Mesendoderm (in vitro differentiated cells): Measurements from ENCODE around the gene BCS1L.

Source experiments
- DNase-seq: peaks from one replicate; pipeline ENCODE4 v3.0.0; 2013
- H2AK5ac ChIP-seq: 2 replicates; pipeline ENCODE4 v1.6.1; 2013; ENCODE audit warnings: low read length, inconsistent platforms
- H2BK120ac ChIP-seq: 2 replicates; pipeline ENCODE4 v1.6.1; 2013; ENCODE audit warnings: low read depth, mild to moderate bottlenecking, low read length, moderate library complexity, mixed read lengths
- H2BK15ac ChIP-seq: replicated peaks from 2 replicates; pipeline ENCODE4 v1.6.1; 2013; ENCODE audit warnings: low read depth, mild to moderate bottlenecking, moderate library complexity
- H2BK5ac ChIP-seq: 2 replicates; pipeline ENCODE4 v1.6.1; 2013; ENCODE audit warnings: low read length, inconsistent platforms
- H3K18ac ChIP-seq: 2 replicates; pipeline ENCODE4 v1.6.1; 2013; ENCODE audit warnings: mild to moderate bottlenecking, low read length, mixed read lengths
- H3K23ac ChIP-seq: one replicate; pipeline ENCODE4 v1.6.1; 2013; ENCODE audit warnings: low read length
- H3K27ac ChIP-seq: 2 replicates; pipeline ENCODE4 v1.5.1; 2013; ENCODE audit warnings: low read depth, mild to moderate bottlenecking, inconsistent platforms, low read length, moderate library complexity
- H3K27me3 ChIP-seq: 2 replicates; pipeline ENCODE4 v1.6.1; 2013; ENCODE audit warnings: low read length, control low read depth, mild to moderate bottlenecking, inconsistent platforms; ENCODE audit not compliant: insufficient read depth, poor library complexity
- H3K36me3 ChIP-seq: 2 replicates; pipeline ENCODE4 v1.6.1; 2013; ENCODE audit warnings: low read length, inconsistent platforms; ENCODE audit not compliant: control insufficient read depth, insufficient read depth
- H3K4ac ChIP-seq: one replicate; pipeline ENCODE4 v1.6.1; 2013; ENCODE audit warnings: low read depth, mild to moderate bottlenecking, low read length, moderate library complexity
- H3K4me1 ChIP-seq: 2 replicates; pipeline ENCODE4 v1.6.1; 2013; ENCODE audit warnings: low read depth, low read length, inconsistent platforms; ENCODE audit not compliant: control insufficient read depth
- H3K4me2 ChIP-seq: 2 replicates; pipeline ENCODE4 v1.6.1; 2013; ENCODE audit warnings: low read length
- H3K4me3 ChIP-seq: 2 replicates; pipeline ENCODE4 v1.5.1; 2013; ENCODE audit warnings: mild to moderate bottlenecking, low read length
- H3K56ac ChIP-seq: one replicate; pipeline ENCODE4 v1.6.1; 2013; ENCODE audit warnings: low read length
- H3K79me1 ChIP-seq: 2 replicates; pipeline ENCODE4 v1.6.1; 2013; ENCODE audit warnings: low read length, inconsistent platforms
- H3K79me2 ChIP-seq: 2 replicates; pipeline ENCODE4 v1.6.1; 2013; ENCODE audit warnings: mild to moderate bottlenecking, low read length; ENCODE audit not compliant: control insufficient read depth, insufficient read depth
- H3K9ac ChIP-seq: 2 replicates; pipeline ENCODE4 v1.6.1; 2013; ENCODE audit warnings: low read length, inconsistent platforms
- H4K5ac ChIP-seq: one replicate; pipeline ENCODE4 v1.6.1; 2013; ENCODE audit warnings: low read length
- H4K8ac ChIP-seq: one replicate; pipeline ENCODE4 v1.6.1; 2013; ENCODE audit warnings: low read depth, mild to moderate bottlenecking, control low read depth, low read length, moderate library complexity
- WGBS: extraction: QIAGEN DNeasy Blood & Tissue Kit; methylation state at CpG from one replicate; pipeline ENCODE4 v1.1.7; 2013; ENCODE audit warnings: low lambda C conversion rate, missing lambda C conversion rate; ENCODE audit not compliant: insufficient coverage; ENCODE audit errors: extremely low coverage; 5-methylcytosine and 5-hydroxymethylcytosine counted together

Gene BCS1L

DNA sequence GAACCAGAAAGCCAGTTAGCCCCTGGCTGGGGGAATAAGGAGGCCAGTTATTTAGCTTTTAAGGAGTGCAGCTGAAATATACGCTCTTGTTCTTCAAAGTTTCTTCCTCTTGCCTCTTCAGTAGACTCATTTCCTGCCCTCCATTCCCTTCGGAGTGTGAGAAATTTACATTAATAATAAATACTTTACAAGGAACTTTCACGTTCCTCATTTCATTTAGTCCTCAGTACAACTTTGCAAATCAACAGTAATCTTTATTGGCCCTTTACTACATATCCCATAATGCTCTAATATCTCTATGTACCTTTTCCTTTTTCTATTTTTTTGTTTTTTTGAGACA is 36.1 kb upstream of the BCS1L start:
- no peak overlapping the region for H3K56ac ChIP-seq
- H2BK120ac ChIP-seq, result no peak overlapping the region
- no peak for DNase-seq
- no peak overlapping the region for H3K27ac ChIP-seq
- no peak overlapping the region for H4K8ac ChIP-seq
- H3K4me3 ChIP-seq, result no peak overlapping the region
- no peak overlapping the region for H2BK5ac ChIP-seq
- H3K9ac ChIP-seq, result no peak overlapping the region
- no peak overlapping the region for H4K5ac ChIP-seq
- H3K79me1 ChIP-seq, result no peaks in the 10 kb centered on the region
- no peaks in the 10 kb centered on the region for H3K79me2 ChIP-seq
- no peak overlapping the region for H3K4ac ChIP-seq
- peaks cover 7% of the 10 kb centered on the region for H3K4me1 ChIP-seq
- peak overlapping the region; percentile 48 for H3K23ac ChIP-seq
- H3K36me3 ChIP-seq, result no peaks in the 10 kb centered on the region
- H3K4me2 ChIP-seq, result no peak overlapping the region
- no peak overlapping the region for H2BK15ac ChIP-seq
- no CpG with 5 or more reads among the region's 3 CpGs for WGBS
- H3K27me3 ChIP-seq, result no peaks in the 10 kb centered on the region
- H3K18ac ChIP-seq, result no peak overlapping the region
- no peak overlapping the region for H2AK5ac ChIP-seq

DNA sequence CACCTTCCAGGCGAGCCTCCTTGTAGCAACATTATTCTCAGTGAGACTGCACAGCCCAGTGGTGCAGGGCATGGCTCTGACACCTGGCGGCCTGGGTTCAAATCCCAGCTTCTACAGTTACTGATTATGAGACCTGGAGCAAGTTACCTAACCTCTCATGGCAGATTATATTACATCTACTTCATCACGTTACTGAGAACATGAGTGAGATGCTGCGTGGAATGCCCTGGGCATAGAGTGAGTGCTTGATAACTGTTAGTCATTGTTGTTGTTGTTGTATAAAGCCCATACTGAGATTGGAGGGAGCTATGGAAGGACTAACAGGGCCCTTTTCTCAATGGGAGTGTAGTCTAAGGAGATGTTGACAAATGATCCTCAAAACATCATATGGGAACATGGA is 33.1 kb upstream of the BCS1L start:
- Histone ChIP-seq H3K27ac (no peak overlapping the region), H2BK5ac (no peak overlapping the region), H3K18ac (no peak overlapping the region), H4K8ac (no peak overlapping the region), H2BK120ac (no peak overlapping the region), H2BK15ac (no peak overlapping the region), H3K79me2 (no peaks in the 10 kb centered on the region), H3K27me3 (no peaks in the 10 kb centered on the region), H3K4ac (no peak overlapping the region), H3K4me3 (no peak overlapping the region), H3K4me2 (no peak overlapping the region), H3K23ac (no peak overlapping the region), H4K5ac (no peak overlapping the region), H3K36me3 (no peaks in the 10 kb centered on the region), H3K9ac (no peak overlapping the region), H3K79me1 (no peaks in the 10 kb centered on the region), H2AK5ac (no peak overlapping the region), H3K56ac (no peak overlapping the region), H3K4me1 (peaks cover 7% of the 10 kb centered on the region)
- DNase-seq, result no peak
- WGBS, result no CpG with 5 or more reads among the region's 4 CpGs

DNA sequence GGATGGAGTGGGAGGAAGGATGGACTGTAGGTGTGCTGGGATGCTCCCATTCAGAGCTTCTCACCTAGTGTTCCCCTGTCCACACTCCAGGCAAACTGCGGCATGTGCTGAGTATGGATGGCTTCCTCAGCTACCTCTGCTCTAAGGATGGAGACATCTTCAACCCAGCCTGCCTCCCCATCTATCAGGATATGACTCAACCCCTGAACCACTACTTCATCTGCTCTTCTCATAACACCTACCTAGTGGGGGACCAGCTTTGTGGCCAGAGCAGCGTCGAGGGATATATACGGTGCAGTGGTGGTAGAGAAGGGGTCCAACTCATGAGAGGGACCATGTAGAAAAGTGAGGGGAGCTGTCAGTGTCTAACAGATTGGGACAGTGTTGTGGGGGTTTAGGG is 31.5 kb upstream of the BCS1L start:
- H2BK15ac ChIP-seq, result no peak overlapping the region
- H3K4me3 ChIP-seq, result no peak overlapping the region
- no peak overlapping the region for H3K27ac ChIP-seq
- no peak overlapping the region for H3K23ac ChIP-seq
- no peak overlapping the region for H2BK5ac ChIP-seq
- WGBS, result no CpG with 5 or more reads among the region's 4 CpGs
- no peak overlapping the region for H2BK120ac ChIP-seq
- H3K4me2 ChIP-seq, result no peak overlapping the region
- no peaks in the 10 kb centered on the region for H3K79me1 ChIP-seq
- H3K9ac ChIP-seq, result no peak overlapping the region
- H4K5ac ChIP-seq, result no peak overlapping the region
- H3K18ac ChIP-seq, result no peak overlapping the region
- no peak overlapping the region for H3K4ac ChIP-seq
- no peak overlapping the region for H3K56ac ChIP-seq
- no peak overlapping the region for H4K8ac ChIP-seq
- no peak for DNase-seq
- no peaks in the 10 kb centered on the region for H3K79me2 ChIP-seq
- no peaks in the 10 kb centered on the region for H3K36me3 ChIP-seq
- H2AK5ac ChIP-seq, result no peak overlapping the region
- H3K27me3 ChIP-seq, result no peaks in the 10 kb centered on the region
- peaks cover 3% of the 10 kb centered on the region for H3K4me1 ChIP-seq

DNA sequence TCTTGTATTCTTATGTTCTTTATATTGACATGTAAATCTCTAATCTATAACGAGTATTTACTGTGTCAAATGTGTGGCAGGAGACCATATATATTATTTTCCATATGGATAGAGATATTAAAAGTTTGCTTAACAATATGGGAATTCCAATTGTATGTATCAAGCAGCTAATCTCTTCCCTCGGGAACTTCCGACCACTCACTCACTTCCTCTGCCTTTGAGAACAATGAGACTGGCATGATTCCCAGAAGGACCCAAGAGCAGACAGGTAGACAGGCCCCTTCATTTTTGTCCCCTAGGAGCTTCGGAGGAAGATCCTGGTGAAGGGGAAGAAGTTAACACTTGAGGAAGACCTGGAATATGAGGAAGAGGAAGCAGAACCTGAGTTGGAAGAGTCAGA is 27.6 kb upstream of the BCS1L start:
- Histone ChIP-seq H3K79me2 (no peaks in the 10 kb centered on the region), H2BK120ac (no peak overlapping the region), H3K18ac (no peak overlapping the region), H4K8ac (no peak overlapping the region), H4K5ac (no peak overlapping the region), H3K27ac (no peak overlapping the region), H3K4me2 (no peak overlapping the region), H3K9ac (no peak overlapping the region), H2AK5ac (no peak overlapping the region), H3K56ac (no peak overlapping the region), H3K27me3 (no peaks in the 10 kb centered on the region), H2BK15ac (no peak overlapping the region), H3K4me3 (no peak overlapping the region), H3K4ac (no peak overlapping the region), H2BK5ac (no peak overlapping the region), H3K23ac (no peak overlapping the region), H3K36me3 (peaks cover 8% of the 10 kb centered on the region), H3K79me1 (no peaks in the 10 kb centered on the region), H3K4me1 (no peaks in the 10 kb centered on the region)
- no CpG with 5 or more reads among the region's 4 CpGs for WGBS
- DNase-seq, result no peak

DNA sequence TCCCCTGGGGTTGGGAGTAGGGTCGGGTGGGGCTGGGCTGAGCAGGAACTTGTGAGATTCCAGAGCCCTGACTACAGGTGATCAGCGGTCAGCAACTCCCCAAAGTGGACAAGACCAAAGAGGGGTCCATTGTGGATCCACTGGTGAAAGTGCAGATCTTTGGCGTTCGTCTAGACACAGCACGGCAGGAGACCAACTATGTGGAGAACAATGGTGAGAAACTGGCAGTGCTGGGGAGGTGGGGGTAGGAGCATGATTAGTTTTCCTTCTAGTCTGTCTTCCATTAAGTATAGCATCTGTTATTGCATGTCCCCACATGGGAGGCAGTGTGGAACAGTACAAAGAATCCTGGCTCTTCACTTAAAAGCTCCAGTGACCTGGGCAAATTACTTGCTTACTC is 23.8 kb upstream of the BCS1L start:
- Histone ChIP-seq H4K5ac (no peak overlapping the region), H3K79me1 (no peaks in the 10 kb centered on the region), H3K4me3 (no peak overlapping the region), H2AK5ac (no peak overlapping the region), H3K79me2 (no peaks in the 10 kb centered on the region), H3K9ac (no peak overlapping the region), H3K56ac (no peak overlapping the region), H3K18ac (no peak overlapping the region), H3K36me3 (peaks cover 26% of the 10 kb centered on the region), H3K4me1 (no peaks in the 10 kb centered on the region), H2BK15ac (no peak overlapping the region), H3K4me2 (no peak overlapping the region), H4K8ac (no peak overlapping the region), H3K27me3 (no peaks in the 10 kb centered on the region), H2BK120ac (no peak overlapping the region), H3K4ac (no peak overlapping the region), H3K23ac (no peak overlapping the region), H3K27ac (no peak overlapping the region), H2BK5ac (no peak overlapping the region)
- no CpG with 5 or more reads among the region's 5 CpGs for WGBS
- DNase-seq, result peak; percentile 63

DNA sequence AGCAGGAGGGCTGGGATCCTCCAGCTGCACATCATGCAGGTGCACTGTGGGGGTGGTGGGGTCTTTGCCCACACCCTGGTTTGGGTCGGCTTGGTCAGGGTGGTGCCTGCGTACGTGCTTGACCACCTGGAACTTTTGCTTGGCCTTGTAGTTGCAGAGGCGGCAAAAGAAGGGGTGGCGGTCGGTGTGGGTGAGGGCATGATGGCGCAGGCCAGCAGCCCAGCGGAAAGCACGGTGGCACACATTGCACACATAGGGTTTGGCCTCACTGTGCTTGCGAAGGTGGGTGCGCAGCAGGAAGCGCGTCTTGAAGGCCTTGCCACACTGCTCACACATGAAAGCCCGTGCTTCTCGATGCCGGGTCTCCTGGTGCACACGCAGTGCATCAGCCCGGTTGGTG is 21.1 kb upstream of the BCS1L start:
- H2BK120ac ChIP-seq, result no peak overlapping the region
- H3K4me1 ChIP-seq, result no peaks in the 10 kb centered on the region
- no peak for DNase-seq
- no peak overlapping the region for H3K4me2 ChIP-seq
- H2BK5ac ChIP-seq, result no peak overlapping the region
- H2BK15ac ChIP-seq, result no peak overlapping the region
- H3K4me3 ChIP-seq, result no peak overlapping the region
- no CpG with 5 or more reads among the region's 18 CpGs for WGBS
- H3K36me3 ChIP-seq, result peaks cover 34% of the 10 kb centered on the region
- no peak overlapping the region for H3K9ac ChIP-seq
- H3K23ac ChIP-seq, result no peak overlapping the region
- no peak overlapping the region for H3K56ac ChIP-seq
- H4K8ac ChIP-seq, result no peak overlapping the region
- no peak overlapping the region for H3K4ac ChIP-seq
- no peak overlapping the region for H3K18ac ChIP-seq
- H4K5ac ChIP-seq, result no peak overlapping the region
- no peak overlapping the region for H2AK5ac ChIP-seq
- no peaks in the 10 kb centered on the region for H3K79me1 ChIP-seq
- H3K27me3 ChIP-seq, result no peaks in the 10 kb centered on the region
- H3K79me2 ChIP-seq, result no peaks in the 10 kb centered on the region
- H3K27ac ChIP-seq, result no peak overlapping the region
